GM12864 (cell line): Measurements from ENCODE around the gene DGCR8.

ENCODE experiments used
- DNase-seq: peaks from one replicate; pipeline ENCODE4 v3.0.0-alpha.2; 2011; ENCODE audit warnings: low read depth
- H3K4me3 ChIP-seq: 2 replicates; pipeline ENCODE4 v1.5.1; 2011; ENCODE audit warnings: mild to moderate bottlenecking, low read depth, low read length, control low read depth
- TF ChIP-seq, protein P1 (sequence below): IDR thresholded peaks from 2 replicates; pipeline ENCODE4 v1.5.1; 2011; ENCODE audit warnings: low read depth, mild to moderate bottlenecking, moderate library complexity, low read length, control low read depth, inconsistent platforms; ENCODE audit errors: missing control alignments

The DGCR8 gene

DNA sequence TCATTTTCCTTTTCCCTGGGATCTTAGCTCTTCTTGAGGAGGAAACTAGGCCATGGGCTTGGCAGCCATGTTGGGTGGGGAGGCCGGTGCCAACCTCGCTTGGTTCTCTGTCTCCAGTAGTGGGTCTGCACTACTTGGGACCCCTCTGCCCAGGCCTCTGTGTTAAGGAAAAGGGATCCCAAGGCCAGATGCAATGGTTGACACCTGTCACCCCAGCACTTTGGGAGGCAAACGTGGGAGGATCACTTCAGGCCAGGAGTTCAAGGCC lies 49.6 kb downstream of the DGCR8 start:
- TF ChIP-seq, protein P1, sequence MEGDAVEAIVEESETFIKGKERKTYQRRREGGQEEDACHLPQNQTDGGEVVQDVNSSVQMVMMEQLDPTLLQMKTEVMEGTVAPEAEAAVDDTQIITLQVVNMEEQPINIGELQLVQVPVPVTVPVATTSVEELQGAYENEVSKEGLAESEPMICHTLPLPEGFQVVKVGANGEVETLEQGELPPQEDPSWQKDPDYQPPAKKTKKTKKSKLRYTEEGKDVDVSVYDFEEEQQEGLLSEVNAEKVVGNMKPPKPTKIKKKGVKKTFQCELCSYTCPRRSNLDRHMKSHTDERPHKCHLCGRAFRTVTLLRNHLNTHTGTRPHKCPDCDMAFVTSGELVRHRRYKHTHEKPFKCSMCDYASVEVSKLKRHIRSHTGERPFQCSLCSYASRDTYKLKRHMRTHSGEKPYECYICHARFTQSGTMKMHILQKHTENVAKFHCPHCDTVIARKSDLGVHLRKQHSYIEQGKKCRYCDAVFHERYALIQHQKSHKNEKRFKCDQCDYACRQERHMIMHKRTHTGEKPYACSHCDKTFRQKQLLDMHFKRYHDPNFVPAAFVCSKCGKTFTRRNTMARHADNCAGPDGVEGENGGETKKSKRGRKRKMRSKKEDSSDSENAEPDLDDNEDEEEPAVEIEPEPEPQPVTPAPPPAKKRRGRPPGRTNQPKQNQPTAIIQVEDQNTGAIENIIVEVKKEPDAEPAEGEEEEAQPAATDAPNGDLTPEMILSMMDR, result no peak
- H3K4me3 ChIP-seq, result no peak overlapping the region
- DNase-seq, result no peak

- TF ChIP-seq, protein P1, result no peak
- no peak for DNase-seq
- no peak overlapping the region for H3K4me3 ChIP-seq
These were observed 50.3 kb downstream of the DGCR8 start for GRCh38 chr22:20130319-20130718.

GRCh38 chr22:20130731-20131596 lies 50.9 kb downstream of the DGCR8 start:
- DNase-seq, result no peak
- TF ChIP-seq, protein P1, result no peak
- peak overlapping the region; percentile 74 for H3K4me3 ChIP-seq

- H3K4me3 ChIP-seq, result peak within 1 kb of the TSS; percentile 82
- TF ChIP-seq, protein P1, result no peak
- DNase-seq, result no peak
These were observed 51.5 kb downstream of the DGCR8 start, which contains the start of gene ZDHHC8 for GRCh38 chr22:20131597-20131858. Gene ZDHHC8 (plus strand): TSS chr22:20131804. CDS start chr22:20131948, 144 bp downstream.

DNA sequence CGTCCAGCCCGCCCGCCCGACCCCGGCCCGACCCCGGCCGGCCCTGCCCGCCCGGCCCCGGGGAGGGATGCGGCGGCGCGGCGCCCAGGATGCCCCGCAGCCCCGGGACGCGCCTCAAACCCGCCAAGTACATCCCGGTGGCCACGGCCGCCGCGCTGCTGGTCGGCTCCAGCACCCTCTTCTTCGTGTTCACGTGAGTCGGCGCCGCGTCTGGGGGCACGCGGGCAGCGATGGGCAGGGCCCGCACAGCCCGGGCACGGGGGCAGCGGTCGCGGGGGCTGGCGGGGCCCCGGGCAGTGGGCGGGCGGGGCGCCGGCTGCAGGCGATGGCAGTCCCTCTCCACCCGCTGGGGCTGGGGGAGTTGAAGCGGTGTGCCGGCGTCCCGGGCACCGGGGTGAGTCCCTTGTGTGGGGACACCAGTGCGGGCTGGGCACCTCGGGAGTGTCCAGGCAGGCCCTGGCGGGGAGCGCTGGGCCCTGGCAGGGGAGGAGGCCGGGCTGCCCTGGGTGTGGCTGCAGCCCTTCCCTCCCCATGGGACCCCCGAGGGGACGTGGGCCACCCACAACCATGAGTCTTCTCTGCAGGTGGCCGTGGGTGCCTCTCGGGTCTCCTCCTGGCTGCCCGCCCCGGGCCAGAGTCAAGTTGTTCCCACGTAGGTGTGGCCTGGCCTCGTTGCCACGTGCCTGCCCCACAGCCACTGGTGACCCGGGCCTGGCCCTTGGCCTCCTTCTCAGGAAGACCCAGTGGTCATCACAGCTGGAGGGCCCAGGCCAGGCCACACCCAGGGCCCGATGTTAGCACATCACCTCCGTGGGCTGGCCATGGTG lies 52.0 kb downstream of the DGCR8 start:
- peak overlapping the region; percentile 82 for H3K4me3 ChIP-seq
- DNase-seq, result no peak
- TF ChIP-seq, protein P1, result no peak

DNA sequence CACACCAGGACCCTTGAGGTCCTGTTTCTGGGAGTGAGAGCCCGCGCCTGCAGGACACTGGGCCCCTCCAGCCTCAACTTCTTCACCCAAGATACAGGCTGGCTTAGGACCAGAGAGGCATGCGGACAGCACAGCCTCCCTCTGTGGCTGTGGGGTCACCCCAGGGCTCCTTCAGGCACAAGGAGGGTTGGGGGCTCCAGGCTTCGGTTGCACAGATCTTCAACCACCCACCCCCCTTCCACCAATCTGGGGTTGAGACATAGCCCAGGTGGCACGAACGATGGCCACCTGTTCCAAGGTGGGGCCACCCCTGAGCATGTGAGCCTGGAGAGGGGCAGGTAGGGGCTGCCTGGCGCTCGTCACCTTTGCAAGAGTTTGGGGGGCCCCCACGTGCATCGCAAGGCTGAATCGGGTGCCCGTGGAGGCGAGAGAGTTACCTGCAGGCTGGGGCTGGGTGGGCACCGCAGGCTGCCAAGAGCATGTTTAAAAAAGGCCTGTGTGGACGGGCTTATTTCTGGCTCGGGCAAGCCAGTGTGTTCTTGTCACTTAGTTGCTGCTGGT lies 52.7 kb downstream of the DGCR8 start:
- no peak for DNase-seq
- peak overlapping the region; percentile 82 for H3K4me3 ChIP-seq

More for the DNA sequence above, 52.7 kb downstream of the DGCR8 start:
- TF ChIP-seq, protein P1, result no peak
